PC-9 (cell line): Measurements from ENCODE around the gene CDC73. TPM values are rescaled to one million over a fixed set of nuclear protein-coding genes. Genes with fewer than 3 reads are reported as not detected.

ENCODE experiments used
- BruUV-seq: library from RNA; stranded (reverse); fragments of 400-500 nt; replicated peaks from 2 replicates; lab custom pipeline; 2021; lab: Mats Ljungman, UMichigan
- CTCF ChIA-PET: fragments of 300-600 bp; sonication (Branson Sonifier 250); formaldehyde crosslinking; loops from one replicate; lab custom pipeline; 2022; ENCODE audit warnings: antibody characterized with exemption; lab: Charles Lee
- POLR2A ChIA-PET: fragments of 300-600 bp; sonication (Branson Sonifier 250); formaldehyde crosslinking; loops from one replicate; lab custom pipeline; 2022; ENCODE audit warnings: antibody characterized with exemption; ENCODE audit not compliant: unreplicated experiment; lab: Charles Lee
- DNase-seq, 2 experiments: peaks; one replicate each; pipeline versions ENCODE4 v3.0.0 to v3.0.0-alpha.2; 2015 to 2022; ENCODE audit warnings: mixed read lengths in 1 of 2
- H2AFZ ChIP-seq: fragments of 200-600 bp; sonication (generic); 2 replicates; pipeline ENCODE4 v1.8.1; 2017; ENCODE audit warnings: antibody characterized with exemption
- H3F3A ChIP-seq: fragments of 200-600 bp; sonication (generic); 2 replicates; pipeline ENCODE4 v1.8.1; 2017; ENCODE audit warnings: antibody characterized with exemption, mild to moderate bottlenecking, low read depth; ENCODE audit not compliant: insufficient read depth
- H3K27ac ChIP-seq: fragments of 200-600 bp; sonication (generic); 2 replicates; pipeline ENCODE4 v1.6.1; 2016; ENCODE audit warnings: mixed run types
- H3K27me3 ChIP-seq: fragments of 200-600 bp; sonication (generic); 2 replicates; pipeline ENCODE4 v1.6.1; 2016; ENCODE audit warnings: low read depth, mixed run types; ENCODE audit not compliant: insufficient read depth
- H3K36me3 ChIP-seq: fragments of 200-600 bp; sonication (generic); 2 replicates; pipeline ENCODE4 v1.6.1; 2016; ENCODE audit warnings: low read depth, mixed run types
- H3K4me1 ChIP-seq: fragments of 200-600 bp; sonication (generic); replicated peaks from 2 replicates; pipeline ENCODE4 v1.6.1; 2016; ENCODE audit warnings: mixed run types; ENCODE audit not compliant: insufficient read depth
- H3K4me2 ChIP-seq: fragments of 200-600 bp; sonication (generic); 2 replicates; pipeline ENCODE4 v1.6.1; 2017; ENCODE audit warnings: mixed run types
- H3K4me3 ChIP-seq: fragments of 200-600 bp; sonication (generic); 2 replicates; pipeline ENCODE4 v1.6.1; 2016; ENCODE audit warnings: mixed run types
- H3K79me2 ChIP-seq: fragments of 200-600 bp; sonication (generic); 2 replicates; pipeline ENCODE4 v1.6.1; 2017; ENCODE audit warnings: low read depth, mixed run types
- H3K9me2 ChIP-seq: fragments of 200-600 bp; sonication (generic); 2 replicates; pipeline ENCODE4 v1.8.1; 2017; ENCODE audit warnings: mild to moderate bottlenecking; ENCODE audit not compliant: insufficient read depth
- H3K9me3 ChIP-seq: fragments of 200-600 bp; sonication (generic); 2 replicates; pipeline ENCODE4 v1.8.1; 2016; ENCODE audit warnings: low read depth; ENCODE audit not compliant: insufficient read depth
- H4K20me1 ChIP-seq: fragments of 200-600 bp; sonication (generic); 2 replicates; pipeline ENCODE4 v1.8.1; 2017; ENCODE audit not compliant: insufficient read depth
- EZH2 ChIP-seq: fragments of 200-600 bp; sonication (generic); IDR thresholded peaks from 2 replicates; pipeline ENCODE4 v1.8.0; 2017; ENCODE audit warnings: antibody characterized with exemption, low read depth
- intact Hi-C: fragments of 100-400 bp; cut with micrococcal nuclease; formaldehyde crosslinking; loops from one replicate; pipeline ENCODE4 v1.10.0; 2022; ENCODE audit not compliant: unreplicated experiment
- total RNA-seq: library from RNA; stranded (reverse); gene quantifications from 2 replicates; pipeline ENCODE4 v1.2.3, GENCODE V29; 2021
- TF ChIP-seq, protein P1 (sequence below): fragments of 200-600 bp; sonication (generic); conservative IDR thresholded peaks from 2 replicates; pipeline ENCODE4 v1.6.1; 2017; ENCODE audit warnings: mixed run types, antibody characterized with exemption, mild to moderate bottlenecking, moderate library complexity

Gene CDC73
- total RNA-seq, 1 experiment from 2014 or later: 39.6 TPM

- H3K36me3 ChIP-seq: no peaks in the 10 kb centered on the region
- H3K4me2 ChIP-seq: no peak overlapping the region
- CTCF ChIA-PET: no interaction called here
- TF ChIP-seq EZH2: no peak
- TF ChIP-seq, protein P1, sequence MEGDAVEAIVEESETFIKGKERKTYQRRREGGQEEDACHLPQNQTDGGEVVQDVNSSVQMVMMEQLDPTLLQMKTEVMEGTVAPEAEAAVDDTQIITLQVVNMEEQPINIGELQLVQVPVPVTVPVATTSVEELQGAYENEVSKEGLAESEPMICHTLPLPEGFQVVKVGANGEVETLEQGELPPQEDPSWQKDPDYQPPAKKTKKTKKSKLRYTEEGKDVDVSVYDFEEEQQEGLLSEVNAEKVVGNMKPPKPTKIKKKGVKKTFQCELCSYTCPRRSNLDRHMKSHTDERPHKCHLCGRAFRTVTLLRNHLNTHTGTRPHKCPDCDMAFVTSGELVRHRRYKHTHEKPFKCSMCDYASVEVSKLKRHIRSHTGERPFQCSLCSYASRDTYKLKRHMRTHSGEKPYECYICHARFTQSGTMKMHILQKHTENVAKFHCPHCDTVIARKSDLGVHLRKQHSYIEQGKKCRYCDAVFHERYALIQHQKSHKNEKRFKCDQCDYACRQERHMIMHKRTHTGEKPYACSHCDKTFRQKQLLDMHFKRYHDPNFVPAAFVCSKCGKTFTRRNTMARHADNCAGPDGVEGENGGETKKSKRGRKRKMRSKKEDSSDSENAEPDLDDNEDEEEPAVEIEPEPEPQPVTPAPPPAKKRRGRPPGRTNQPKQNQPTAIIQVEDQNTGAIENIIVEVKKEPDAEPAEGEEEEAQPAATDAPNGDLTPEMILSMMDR: no peak
- DNase-seq: no peak
- H3K79me2 ChIP-seq: 0 out of 2 replicates have a peak, but pooled peaks cover 3% of the 10 kb centered on the region
- intact Hi-C loops: no loop called here
- H4K20me1 ChIP-seq: no peaks in the 10 kb centered on the region
- POLR2A ChIA-PET: no interaction called here
- H3K9me2 ChIP-seq: no peaks in the 10 kb centered on the region
- H3F3A ChIP-seq: no peaks in the 10 kb centered on the region
- no peak overlapping the region for H3K27ac ChIP-seq
- no TSS peak for BruUV-seq
- H3K4me3 ChIP-seq: no peak overlapping the region
- no peaks in the 10 kb centered on the region for H3K27me3 ChIP-seq
- no peaks in the 10 kb centered on the region for H3K9me3 ChIP-seq
- no peaks in the 10 kb centered on the region for H3K4me1 ChIP-seq
- no peak overlapping the region for H2AFZ ChIP-seq
Observed at GRCh38 chr1:193176113-193176512, 54.3 kb downstream of the CDC73 start.

DNA sequence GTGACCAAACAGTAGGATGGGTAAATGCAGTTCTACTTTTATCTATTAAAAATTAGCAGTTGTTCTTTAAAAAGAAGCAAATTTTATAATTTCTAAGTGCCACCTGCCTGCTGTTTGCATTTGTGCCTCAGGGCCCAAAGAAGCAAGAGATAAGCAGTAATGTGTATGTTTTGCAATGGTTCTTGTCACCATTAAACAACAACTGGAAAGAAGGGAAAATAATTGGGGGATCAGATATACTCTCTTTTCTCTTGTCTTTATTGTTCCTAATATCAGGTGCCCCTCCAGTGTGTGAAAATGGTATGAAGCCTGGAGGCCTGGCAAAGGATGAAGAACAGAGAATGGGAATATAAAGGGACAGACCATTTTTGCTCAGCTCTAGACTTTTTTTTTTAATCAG, 55.0 kb downstream of the CDC73 start:
- no peak for DNase-seq
- TF ChIP-seq EZH2: no peak
- TF ChIP-seq, protein P1: no peak
- ChIA-PET CTCF (no interaction called here), POLR2A (no interaction called here)
- H3F3A ChIP-seq: no peaks in the 10 kb centered on the region
- H3K4me2 ChIP-seq: no peak overlapping the region
- no peaks in the 10 kb centered on the region for H3K9me3 ChIP-seq
- no peak overlapping the region for H3K27ac ChIP-seq
- H3K36me3 ChIP-seq: no peaks in the 10 kb centered on the region
- no peak overlapping the region for H3K4me3 ChIP-seq
- 0 out of 2 replicates have a peak, but pooled peaks cover 3% of the 10 kb centered on the region for H3K79me2 ChIP-seq
- no peak overlapping the region for H2AFZ ChIP-seq
- H4K20me1 ChIP-seq: no peaks in the 10 kb centered on the region
- no TSS peak for BruUV-seq
- no peaks in the 10 kb centered on the region for H3K4me1 ChIP-seq
- intact Hi-C loops: no loop called here
- no peaks in the 10 kb centered on the region for H3K27me3 ChIP-seq
- no peaks in the 10 kb centered on the region for H3K9me2 ChIP-seq

- BruUV-seq: no TSS peak
- no peaks in the 10 kb centered on the region for H3K4me1 ChIP-seq
- H3K9me2 ChIP-seq: no peaks in the 10 kb centered on the region
- no peak for DNase-seq
- peaks cover 8% of the 10 kb centered on the region; the same call in 1 of the 2 replicates for H3K79me2 ChIP-seq
- H3K36me3 ChIP-seq: no peaks in the 10 kb centered on the region
- TF ChIP-seq EZH2: no peak
- no peak overlapping the region for H2AFZ ChIP-seq
- no peak overlapping the region for H3K27ac ChIP-seq
- intact Hi-C loops: no loop called here
- ChIA-PET CTCF (no interaction called here), POLR2A (no interaction called here)
- 0 out of 2 replicates have a peak, but pooled peaks cover 7% of the 10 kb centered on the region for H3F3A ChIP-seq
- no peaks in the 10 kb centered on the region for H3K9me3 ChIP-seq
- no peaks in the 10 kb centered on the region for H3K27me3 ChIP-seq
- H3K4me2 ChIP-seq: no peak overlapping the region
- no peaks in the 10 kb centered on the region for H4K20me1 ChIP-seq
- H3K4me3 ChIP-seq: no peak overlapping the region
Observed at GRCh38 chr1:193179094-193179493, 57.3 kb downstream of the CDC73 start.

DNA sequence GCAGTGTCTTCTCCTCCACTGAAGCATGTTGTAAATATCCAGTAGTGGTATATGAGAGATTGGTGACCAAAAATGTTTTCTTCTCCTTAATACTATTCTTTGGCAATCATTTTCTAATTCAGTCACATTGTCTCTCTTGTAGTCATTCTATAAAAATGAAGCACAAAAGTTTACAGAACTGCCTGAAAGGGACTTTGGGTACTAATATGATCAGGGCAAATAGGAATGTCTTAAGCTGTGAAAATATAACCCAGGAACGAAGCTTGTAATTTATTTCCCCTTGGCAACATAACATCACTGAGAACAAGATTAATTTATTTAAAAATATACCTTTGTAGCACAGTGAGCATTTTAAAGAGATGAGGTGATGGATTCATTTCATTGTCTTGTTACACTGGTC, 59.7 kb downstream of the CDC73 start:
- ChIA-PET CTCF (no interaction called here), POLR2A (no interaction called here)
- Histone ChIP-seq H3K36me3 (no peaks in the 10 kb centered on the region), H3K9me3 (no peaks in the 10 kb centered on the region), H3K27ac (no peak overlapping the region), H3K4me3 (no peak overlapping the region), H3K4me1 (peaks cover 5% of the 10 kb centered on the region; the same call in 1 of the 2 replicates), H3F3A (0 out of 2 replicates have a peak, but pooled peaks cover 7% of the 10 kb centered on the region), H4K20me1 (peaks cover 5% of the 10 kb centered on the region; the same call in 1 of the 2 replicates), H3K4me2 (no peak overlapping the region), H3K27me3 (no peaks in the 10 kb centered on the region), H3K79me2 (peaks cover 17% of the 10 kb centered on the region; the same call in 1 of the 2 replicates), H2AFZ (no peak overlapping the region), H3K9me2 (no peaks in the 10 kb centered on the region)
- DNase-seq: no peak
- TF ChIP-seq, protein P1: no peak
- TF ChIP-seq EZH2: no peak
- no TSS peak for BruUV-seq
- intact Hi-C loops: loop anchor here (5.0 to 10.0 kb wide), 3 partner anchors 156 to 1116 kb away; no protein-coding TSS in a partner anchor
